ENCODE data around the gene SLC12A8.

The SLC12A8 gene

DNA sequence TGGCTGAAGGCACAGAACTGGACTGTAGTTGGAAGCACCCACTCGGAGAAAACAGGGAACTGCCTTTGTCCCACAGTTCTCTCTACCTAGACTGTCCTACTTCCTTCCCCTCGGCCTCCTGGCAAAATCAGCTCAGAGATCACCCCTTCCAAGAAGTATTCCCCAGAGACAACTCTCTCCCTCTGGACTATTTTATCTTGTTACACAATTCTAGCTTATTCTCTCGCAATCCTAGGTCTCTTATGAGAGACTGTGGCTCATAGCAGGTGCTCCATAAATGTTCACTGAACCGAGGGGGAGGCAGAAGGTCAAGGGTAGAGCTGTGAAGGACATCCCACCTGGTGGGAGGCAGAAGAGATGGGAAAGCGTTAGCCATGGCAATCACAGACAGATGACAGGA, 167.4 kb downstream of the SLC12A8 start:
- TF ChIP-seq CTCF (IDR thresholded peaks at IDR 0.05; ENCODE audit: low read length, missing control alignments): no peak
- DNase-seq (ENCODE audit: low read depth): peak; percentile 65
- no peak overlapping the region for H3K4me3 ChIP-seq (replicated peaks; ENCODE audit: low read depth, low read length)

- DNase-seq (ENCODE audit: low read depth): no peak
These were observed 168.9 kb downstream of the SLC12A8 start for GRCh38 chr3:125043599-125044151.

GRCh38 chr3:125042725-125043406, 169.7 kb downstream of the SLC12A8 start:
- no peak overlapping the region for H3K4me3 ChIP-seq (replicated peaks; ENCODE audit: low read depth, low read length)
- DNase-seq (ENCODE audit: low read depth): peak; percentile 70
- TF ChIP-seq CTCF (IDR thresholded peaks at IDR 0.05; ENCODE audit: low read length, missing control alignments): no peak

More at GRCh38 chr3:125043599-125044151, 168.9 kb downstream of the SLC12A8 start:
- TF ChIP-seq CTCF (IDR thresholded peaks at IDR 0.05; ENCODE audit: low read length, missing control alignments): no peak
- no peak overlapping the region for H3K4me3 ChIP-seq (replicated peaks; ENCODE audit: low read depth, low read length)

DNA sequence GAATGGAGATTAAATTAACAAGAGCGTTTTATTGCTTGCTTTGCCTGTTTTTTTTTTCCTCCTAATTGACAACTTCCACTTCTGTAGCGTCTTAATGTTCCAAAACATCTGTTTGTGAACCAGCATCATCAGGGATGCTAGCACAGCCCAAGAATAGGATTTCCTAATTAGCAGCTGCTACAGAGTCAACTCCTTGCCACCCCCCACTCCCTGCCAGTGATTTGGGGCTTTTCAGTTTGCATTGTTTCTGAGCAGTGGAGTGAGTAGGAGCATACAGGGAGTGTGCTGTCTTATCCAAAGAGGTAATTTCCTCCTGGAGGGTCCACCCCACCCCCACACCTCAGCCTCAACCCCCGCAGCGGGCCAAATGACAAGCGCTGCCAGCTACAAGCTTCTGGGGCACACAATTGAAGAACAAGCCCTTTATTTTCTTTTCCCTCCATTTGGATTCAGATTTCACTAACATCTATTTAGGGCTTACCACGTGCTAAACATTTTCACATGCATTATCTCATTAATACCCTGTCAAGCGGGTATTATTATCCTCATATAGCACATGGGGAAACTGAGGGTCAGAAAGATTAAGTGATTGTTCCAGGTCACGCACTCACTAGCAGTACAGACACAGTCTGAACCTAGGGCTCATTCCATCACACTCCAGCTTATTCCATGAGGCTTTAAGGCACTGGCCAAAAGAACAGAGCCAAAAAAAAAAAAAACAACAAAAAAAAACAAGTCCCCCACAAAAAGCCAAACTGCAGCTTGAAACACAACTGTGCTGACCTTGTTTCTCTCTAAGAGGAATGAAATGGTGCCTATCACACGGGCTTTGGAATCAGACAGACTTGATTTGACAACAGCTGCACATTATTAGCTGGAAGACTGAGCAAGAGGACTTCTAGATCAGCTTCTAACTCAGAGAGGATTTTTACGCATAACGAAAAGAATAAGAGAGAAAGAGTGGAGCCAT, 173.1 kb downstream of the SLC12A8 start:
- H3K4me3 ChIP-seq (replicated peaks; ENCODE audit: low read depth, low read length): no peak overlapping the region
- DNase-seq (ENCODE audit: low read depth): no peak
- TF ChIP-seq CTCF (IDR thresholded peaks at IDR 0.05; ENCODE audit: low read length, missing control alignments): no peak

- DNase-seq (ENCODE audit: low read depth): no peak
- H3K4me3 ChIP-seq (replicated peaks; ENCODE audit: low read depth, low read length): no peak overlapping the region
- no peak for TF ChIP-seq CTCF (IDR thresholded peaks at IDR 0.05; ENCODE audit: low read length, missing control alignments)
These were observed 174.9 kb downstream of the SLC12A8 start for GRCh38 chr3:125037498-125038150.

GRCh38 chr3:125035217-125035616, 177.3 kb downstream of the SLC12A8 start:
- H3K4me3 ChIP-seq (replicated peaks; ENCODE audit: low read depth, low read length): no peak overlapping the region
- no peak for DNase-seq (ENCODE audit: low read depth)
- TF ChIP-seq CTCF (IDR thresholded peaks at IDR 0.05; ENCODE audit: low read length, missing control alignments): no peak
